Hematopoietic multipotent progenitor cell treated with erythropoietin and hydrocortisone succinate and interleukin-3 and kit ligand, for 17 days (in vitro differentiated cells): ENCODE data around the gene ZNF784.

Source experiments
- DNase-seq: peaks from one replicate; pipeline ENCODE4 v3.0.0-alpha.2; 2015; ENCODE audit warnings: low spot score

Gene ZNF784

GRCh38 chr19:55643003-55643886 lies 18.9 kb upstream of the ZNF784 start, which contains the start of gene ZNF581:
Gene ZNF581, plus strand, starts transcription at chr19:55643649. Its CDS starts 923 bp downstream, at chr19:55644572.
- DNase-seq = peak; percentile 69

- no peak for DNase-seq
Measured at GRCh38 chr19:55642153-55643002, 18.0 kb upstream of the ZNF784 start.

GRCh38 chr19:55641426-55642152 lies 17.2 kb upstream of the ZNF784 start:
- DNase-seq = no peak

GRCh38 chr19:55640577-55641425 lies 16.4 kb upstream of the ZNF784 start, which contains the start of gene ZNF580:
Gene ZNF580, plus strand, starts transcription at chr19:55641002. Its CDS starts 1,507 bp downstream, at chr19:55642509.
- DNase-seq = peak; percentile 25

- DNase-seq = peak; percentile 66
Measured at GRCh38 chr19:55640043-55640576, 15.7 kb upstream of the ZNF784 start.

GRCh38 chr19:55638864-55639359 lies 14.5 kb upstream of the ZNF784 start:
- peak; percentile 55 for DNase-seq

GRCh38 chr19:55637534-55637933 lies 13.2 kb upstream of the ZNF784 start:
- DNase-seq = no peak

GRCh38 chr19:55636723-55637122 lies 12.4 kb upstream of the ZNF784 start:
- DNase-seq = no peak

- no peak for DNase-seq
Measured at GRCh38 chr19:55635856-55636440, 11.6 kb upstream of the ZNF784 start.

- DNase-seq = peak; percentile 38
Measured at GRCh38 chr19:55635334-55635717, 11.0 kb upstream of the ZNF784 start.

GRCh38 chr19:55633861-55634260 lies 9.5 kb upstream of the ZNF784 start:
- no peak for DNase-seq

GRCh38 chr19:55632463-55632834 lies 8.1 kb upstream of the ZNF784 start:
- DNase-seq = peak; percentile 96

- no peak for DNase-seq
Measured at GRCh38 chr19:55626350-55626749, 2.0 kb upstream of the ZNF784 start.

GRCh38 chr19:55625004-55625326 lies 599 bp upstream of the ZNF784 start:
- no peak for DNase-seq

- no peak for DNase-seq
Measured at GRCh38 chr19:55623561-55623960, 805 bp downstream of the ZNF784 start.

- DNase-seq = no peak
Measured at GRCh38 chr19:55623130-55623529, 1.2 kb downstream of the ZNF784 start.

GRCh38 chr19:55622242-55622969 lies 2.0 kb downstream of the ZNF784 start:
- DNase-seq = no peak

GRCh38 chr19:55621673-55622231 lies 2.6 kb downstream of the ZNF784 start:
- DNase-seq = no peak

GRCh38 chr19:55621205-55621672 lies 3.1 kb downstream of the ZNF784 start:
- no peak for DNase-seq
